Nephron (organoid): ENCODE results near the gene WDR33.
A peak's percentile ranks its signal among the peaks of the same experiment; 100 is the strongest.

ENCODE experiments used
- H3K27ac Mint-ChIP-seq, 3 experiments: 2 replicates each; pipeline ENCODE4 v1.8.0; 2020; ENCODE audit warnings: mixed read lengths in 3 of 3, mild to moderate bottlenecking in 2 of 3, moderate library complexity in 1 of 3
- H3K27me3 Mint-ChIP-seq: 2 replicates; pipeline ENCODE4 v1.8.0; 2021; ENCODE audit warnings: low read depth, mild to moderate bottlenecking, moderate library complexity, mixed read lengths
- H3K36me3 Mint-ChIP-seq: 2 replicates; pipeline ENCODE4 v1.8.0; 2020; ENCODE audit warnings: low read depth, mixed read lengths
- H3K4me1 Mint-ChIP-seq: 2 replicates; pipeline ENCODE4 v1.8.0; 2020; ENCODE audit warnings: mixed read lengths
- H3K4me3 Mint-ChIP-seq, 3 experiments: 2 replicates each; pipeline ENCODE4 v1.8.0; 2020; ENCODE audit warnings: mild to moderate bottlenecking in 3 of 3, mixed read lengths in 3 of 3, moderate library complexity in 2 of 3
- H3K9me3 Mint-ChIP-seq: 2 replicates; pipeline ENCODE4 v1.8.0; 2020; ENCODE audit warnings: mixed read lengths
- CTCF ChIP-seq, 3 experiments: fragments of 200-600 bp; sonication (generic); IDR thresholded peaks; one replicate each; pipeline ENCODE4 v1.5.0; 2021; ENCODE audit warnings: antibody characterized with exemption in 3 of 3; ENCODE audit not compliant: unreplicated experiment in 3 of 3

The WDR33 gene

GRCh38 chr2:127701651-127702394 is 109.1 kb downstream of the WDR33 start:
- peaks cover 27% of the 10 kb centered on the region for H3K36me3 Mint-ChIP-seq

GRCh38 chr2:127701193-127701650 is 109.7 kb downstream of the WDR33 start, which contains the start of gene SFT2D3:
Gene SFT2D3 (plus strand): TSS chr2:127701497. CDS start chr2:127701529, 32 bp downstream.
- TF ChIP-seq CTCF (IDR thresholded peaks at IDR 0.05; ENCODE audit: unreplicated experiment in 3 of 3), result no peak
- Mint-ChIP-seq H3K27ac (peak within 1 kb of the TSS; percentile 98 to 100 (median 99)), H3K36me3 (peaks cover 23% of the 10 kb centered on the region), H3K27me3 (peaks cover 4% of the 10 kb centered on the region), H3K4me1 (peaks cover 15% of the 10 kb centered on the region), H3K9me3 (no peaks in the 10 kb centered on the region), H3K4me3 (peak within 1 kb of the TSS; percentile 92 to 96 (median 92))

More at GRCh38 chr2:127701651-127702394, 109.1 kb downstream of the WDR33 start:
- Mint-ChIP-seq H3K4me1 (peaks cover 15% of the 10 kb centered on the region), H3K4me3 (peak overlapping the region; percentile 92 to 96 (median 92)), H3K27me3 (peaks cover 4% of the 10 kb centered on the region), H3K9me3 (no peaks in the 10 kb centered on the region), H3K27ac (peak overlapping the region; percentile 98 to 100 (median 99))
- peak in 2 of 3 experiments; percentile 13 to 35 for TF ChIP-seq CTCF (IDR thresholded peaks at IDR 0.05; ENCODE audit: unreplicated experiment in 3 of 3)

GRCh38 chr2:127700527-127701192 is 110.3 kb downstream of the WDR33 start:
- peaks cover 21% of the 10 kb centered on the region for H3K36me3 Mint-ChIP-seq
- H3K9me3 Mint-ChIP-seq, result no peaks in the 10 kb centered on the region
- no peak for TF ChIP-seq CTCF (IDR thresholded peaks at IDR 0.05; ENCODE audit: unreplicated experiment in 3 of 3)
- peak overlapping the region; percentile 92 to 96 (median 92) for H3K4me3 Mint-ChIP-seq
- H3K27ac Mint-ChIP-seq, result peak overlapping the region; percentile 98 to 100 (median 99)
- H3K4me1 Mint-ChIP-seq, result peaks cover 15% of the 10 kb centered on the region
- H3K27me3 Mint-ChIP-seq, result peaks cover 4% of the 10 kb centered on the region

GRCh38 chr2:127698553-127699355 is 112.2 kb downstream of the WDR33 start:
- Mint-ChIP-seq H3K9me3 (no peaks in the 10 kb centered on the region), H3K4me1 (peaks cover 9% of the 10 kb centered on the region), H3K27me3 (peaks cover 4% of the 10 kb centered on the region), H3K27ac (peak overlapping the region in 2 of 3 experiments; percentile 23 to 36), H3K36me3 (peaks cover 7% of the 10 kb centered on the region), H3K4me3 (peak overlapping the region; percentile 37 to 65 (median 38))
- TF ChIP-seq CTCF (IDR thresholded peaks at IDR 0.05; ENCODE audit: unreplicated experiment in 3 of 3), result no peak

- H3K36me3 Mint-ChIP-seq, result peaks cover 5% of the 10 kb centered on the region
- no peak overlapping the region for H3K27ac Mint-ChIP-seq
- TF ChIP-seq CTCF (IDR thresholded peaks at IDR 0.05; ENCODE audit: unreplicated experiment in 3 of 3), result no peak
- peaks cover 7% of the 10 kb centered on the region for H3K4me1 Mint-ChIP-seq
- no peaks in the 10 kb centered on the region for H3K9me3 Mint-ChIP-seq
- peaks cover 5% of the 10 kb centered on the region for H3K27me3 Mint-ChIP-seq
- no peak overlapping the region for H3K4me3 Mint-ChIP-seq
Observed at GRCh38 chr2:127697482-127698180, 113.3 kb downstream of the WDR33 start.
